ENCODE data around the gene FCRL6. TPM values are rescaled to one million over a fixed set of nuclear protein-coding genes. Genes with fewer than 3 reads are reported as not detected.

The FCRL6 gene
- total RNA-seq, 4 donors from 2014 or later, result 0.45 TPM; not detected in 3

GRCh38 chr1:159830722-159831121 is 28.6 kb downstream of the FCRL6 start:
- no peaks in the 10 kb centered on the region for H3K9me3 ChIP-seq

GRCh38 chr1:159831412-159832141 is 29.4 kb downstream of the FCRL6 start:
- intact Hi-C loops (cut with DNase I), result no loop called here
- Histone ChIP-seq H3K4me3 (no peak overlapping the region), H3K27ac (replicated peaks in 1 of 4) (no peak overlapping the region), H3K36me3 (peaks cover 0 to 28% (median 3%) of the 10 kb centered on the region in 4 donors), H3K4me1 (peaks cover 0 to 11% (median 0%) of the 10 kb centered on the region in 4 donors), H3K9me3 (no peaks in the 10 kb centered on the region), H3K27me3 (no peaks in the 10 kb centered on the region)
- no peak for DNase-seq (ENCODE audit: extremely low spot score)
- TF ChIP-seq POLR2AphosphoS5 (IDR thresholded peaks at IDR 0.05) (no peak), EP300 (IDR thresholded peaks at IDR 0.05) (no peak), POLR2A (IDR thresholded peaks at IDR 0.05; ENCODE audit: low read depth) (no peak), CTCF (IDR thresholded peaks at IDR 0.05) (no peak)
- 56% methylated on average over 7 of the region's 7 CpGs for WGBS

More at GRCh38 chr1:159830722-159831121, 28.6 kb downstream of the FCRL6 start:
- no peaks in the 10 kb centered on the region for H3K27me3 ChIP-seq
- peaks cover 0 to 11% (median 0%) of the 10 kb centered on the region in 4 donors for H3K4me1 ChIP-seq
- peaks cover 0 to 21% (median 1%) of the 10 kb centered on the region in 4 donors for H3K36me3 ChIP-seq
- no peak overlapping the region for H3K4me3 ChIP-seq
- TF ChIP-seq EP300 (IDR thresholded peaks at IDR 0.05) (no peak), CTCF (IDR thresholded peaks at IDR 0.05) (no peak), POLR2A (IDR thresholded peaks at IDR 0.05; ENCODE audit: low read depth) (no peak), POLR2AphosphoS5 (IDR thresholded peaks at IDR 0.05) (no peak)
- WGBS, result 76% methylated on average over 8 of the region's 8 CpGs
- DNase-seq (ENCODE audit: extremely low spot score), result no peak
- intact Hi-C loops (cut with DNase I), result no loop called here
- H3K27ac ChIP-seq (replicated peaks in 1 of 4), result no peak overlapping the region

GRCh38 chr1:159832309-159832708 is 30.1 kb downstream of the FCRL6 start:
- Histone ChIP-seq H3K4me1 (peaks cover 0 to 11% (median 0%) of the 10 kb centered on the region in 4 donors), H3K4me3 (no peak overlapping the region), H3K27me3 (no peaks in the 10 kb centered on the region), H3K27ac (replicated peaks in 1 of 4) (no peak overlapping the region), H3K36me3 (peaks cover 0 to 35% (median 5%) of the 10 kb centered on the region in 4 donors), H3K9me3 (no peaks in the 10 kb centered on the region)
- WGBS, result 90% methylated on average over 2 of the region's 2 CpGs
- TF ChIP-seq EP300 (IDR thresholded peaks at IDR 0.05) (no peak), POLR2A (IDR thresholded peaks at IDR 0.05; ENCODE audit: low read depth) (no peak), POLR2AphosphoS5 (IDR thresholded peaks at IDR 0.05) (no peak), CTCF (IDR thresholded peaks at IDR 0.05) (no peak)
- DNase-seq (ENCODE audit: extremely low spot score), result no peak
- intact Hi-C loops (cut with DNase I), result no loop called here

- Histone ChIP-seq H3K36me3 (peaks cover 0 to 56% (median 11%) of the 10 kb centered on the region in 4 donors), H3K4me3 (no peak overlapping the region), H3K27me3 (no peaks in the 10 kb centered on the region), H3K9me3 (no peaks in the 10 kb centered on the region), H3K27ac (replicated peaks in 1 of 4) (no peak overlapping the region), H3K4me1 (peaks cover 0 to under 1% (median 0%) of the 10 kb centered on the region in 4 donors)
- TF ChIP-seq POLR2A (IDR thresholded peaks at IDR 0.05; ENCODE audit: low read depth) (no peak), CTCF (IDR thresholded peaks at IDR 0.05) (no peak), POLR2AphosphoS5 (IDR thresholded peaks at IDR 0.05) (no peak), EP300 (IDR thresholded peaks at IDR 0.05) (no peak)
- no peak for DNase-seq (ENCODE audit: extremely low spot score)
- intact Hi-C loops (cut with DNase I), result no loop called here
- WGBS, result 52% methylated on average over 3 of the region's 3 CpGs
These were observed 33.2 kb downstream of the FCRL6 start for GRCh38 chr1:159835356-159835755.
